HepG2 (cell line): ENCODE data around the gene STARD13. TPM values are rescaled to one million over a fixed set of nuclear protein-coding genes. Genes with fewer than 3 reads are reported as not detected.

Experiments
- ATAC-seq: fragments of 200-7000 bp; cut with Tn5 transposase; 3 replicates; pipeline ENCODE4 v1.9.1; 2020; ENCODE audit warnings: mild to moderate bottlenecking, moderate library complexity
- BruUV-seq: library from RNA; stranded (reverse); fragments of 400-500 nt; replicated peaks from 2 replicates; lab custom pipeline; 2021; lab: Mats Ljungman, UMichigan
- CTCF ChIA-PET: fragments of 300-600 bp; formaldehyde crosslinking; extraction: SDS; loops from one replicate; lab custom pipeline; 2021; ENCODE audit warnings: low total read pairs, inconsistent platforms, low intra/inter-chr PET ratio; lab: Yijun Ruan, JAX
- POLR2A ChIA-PET: fragments of 350-600 bp; sonication (Branson Sonifier 250); formaldehyde crosslinking; loops from one replicate; lab custom pipeline; 2020; ENCODE audit warnings: antibody characterized with exemption, inconsistent platforms; lab: Yijun Ruan, JAX
- DNase-seq: peaks from one replicate; pipeline ENCODE4 v3.0.0-alpha.2; 2015; ENCODE audit warnings: low spot score
- FAIRE-seq: peaks from 3 replicates; lab custom pipeline; 2011; peaks lifted over from hg19 to GRCh38; lab: Jason Lieb, UNC
- H2AFZ ChIP-seq: one replicate; pipeline ENCODE4 v1.6.1; 2011; ENCODE audit warnings: low read length, inconsistent platforms
- H3K27ac ChIP-seq: fragments of 300-600 bp; 3 replicates; pipeline ENCODE4 v1.8.0; 2011; ENCODE audit warnings: mixed run types, mild to moderate bottlenecking, mixed read lengths, low read length, inconsistent platforms; ENCODE audit not compliant: insufficient read depth; ENCODE audit errors: extremely low read length
- H3K27me3 ChIP-seq, 2 experiments: fragments of 200-600 bp in 1 of 2; 2 replicates in 1 of 2; 3 replicates in 1 of 2; pipeline versions ENCODE4 v1.6.0 to v1.8.0; 2011; ENCODE audit warnings: low read length in 2 of 2, mild to moderate bottlenecking in 2 of 2, moderate library complexity in 2 of 2, inconsistent platforms in 1 of 2; ENCODE audit not compliant: insufficient read depth in 2 of 2, control insufficient read depth in 1 of 2
- H3K36me3 ChIP-seq, 2 experiments: fragments of 200-600 bp in 1 of 2; replicated peaks in 1 of 2; 2 replicates in 1 of 2; 3 replicates in 1 of 2; pipeline versions ENCODE4 v1.5.1 to v1.8.0; 2011; ENCODE audit warnings: low read length in 2 of 2, inconsistent platforms in 1 of 2; ENCODE audit not compliant: insufficient read depth in 2 of 2, control insufficient read depth in 1 of 2
- H3K4me1 ChIP-seq: 2 replicates; pipeline ENCODE4 v1.5.1; 2012; ENCODE audit warnings: low read length, inconsistent platforms; ENCODE audit not compliant: insufficient read depth
- H3K4me2 ChIP-seq: 2 replicates; pipeline ENCODE4 v1.6.0; 2011; ENCODE audit warnings: low read depth, low read length, inconsistent platforms
- H3K4me3 ChIP-seq, 3 experiments: fragments of 200-600 bp in 1 of 3; sonication (generic), shearing (Covaris generic) in 1 of 3; replicated peaks in 1 of 3; 2 replicates each; pipeline ENCODE4 v1.5.1; 2011 to 2016; ENCODE audit warnings: low read length in 3 of 3, inconsistent platforms in 2 of 3, low read depth in 2 of 3, mild to moderate bottlenecking in 2 of 3, control low read depth in 1 of 3, mixed read lengths in 1 of 3; ENCODE audit not compliant: insufficient read depth in 1 of 3
- H3K79me2 ChIP-seq: one replicate; pipeline ENCODE4 v1.6.1; 2011; ENCODE audit warnings: low read length, inconsistent platforms; ENCODE audit not compliant: insufficient read depth
- H3K9ac ChIP-seq: 2 replicates; pipeline ENCODE4 v1.6.0; 2011; ENCODE audit warnings: mild to moderate bottlenecking, low read depth, low read length, inconsistent platforms; ENCODE audit not compliant: insufficient read depth
- H3K9me3 ChIP-seq: 2 replicates; pipeline ENCODE4 v1.5.1; 2012; ENCODE audit warnings: mild to moderate bottlenecking, low read length
- H4K20me1 ChIP-seq: 2 replicates; pipeline ENCODE4 v1.6.0; 2011; ENCODE audit warnings: inconsistent platforms, mild to moderate bottlenecking, low read length, moderate library complexity; ENCODE audit not compliant: insufficient read depth
- ATAD3A ChIP-seq: sonication (generic); formaldehyde crosslinking; IDR thresholded peaks from 2 replicates; pipeline ENCODE4 v1.4.0; 2020; ENCODE audit warnings: missing genetic modification reagents
- HNRNPL ChIP-seq: fragments of 200-400 bp; formaldehyde crosslinking; IDR thresholded peaks from 2 replicates; pipeline ENCODE4 v1.6.1; 2017; ENCODE audit warnings: mild to moderate bottlenecking, low read depth, low read length
- PHF5A ChIP-seq: IDR thresholded peaks from one replicate; pipeline ENCODE4 v1.6.1; 2018; ENCODE audit warnings: low read depth, missing genetic modification reagents; ENCODE audit not compliant: unreplicated experiment
- POLR2G ChIP-seq: fragments of 200-400 bp; formaldehyde crosslinking; IDR thresholded peaks from 2 replicates; pipeline ENCODE4 v1.6.1; 2018; ENCODE audit warnings: mild to moderate bottlenecking, low read depth, low read length, moderate library complexity
- PTBP1 ChIP-seq: fragments of 200-400 bp; formaldehyde crosslinking; IDR thresholded peaks from 2 replicates; pipeline ENCODE4 v1.6.1; 2018; ENCODE audit warnings: low read length, low read depth; ENCODE audit not compliant: poor library complexity, severe bottlenecking
- SRSF1 ChIP-seq: fragments of 200-400 bp; formaldehyde crosslinking; optimal IDR thresholded peaks from 2 replicates; pipeline ENCODE3; 2017; ENCODE audit warnings: mild to moderate bottlenecking, low read depth, low read length, moderate library complexity
- TP53 ChIP-seq: sonication (generic); formaldehyde crosslinking; conservative IDR thresholded peaks from 2 replicates; pipeline ENCODE4 v1.4.0; 2020; ENCODE audit warnings: missing genetic modification reagents
- ZNF326 ChIP-seq: sonication (generic); formaldehyde crosslinking; IDR thresholded peaks from 2 replicates; pipeline ENCODE4 v1.4.0; 2020; ENCODE audit warnings: missing genetic modification reagents, borderline replicate concordance
- ZNF468 ChIP-seq: sonication (generic); formaldehyde crosslinking; IDR thresholded peaks from 2 replicates; pipeline ENCODE4 v1.8.0; 2022; ENCODE audit warnings: mild to moderate bottlenecking, moderate library complexity, missing genetic modification reagents
- ZNF530 ChIP-seq: sonication (generic); formaldehyde crosslinking; IDR thresholded peaks from 2 replicates; pipeline ENCODE4 v1.5.0; 2020; ENCODE audit warnings: low read depth, mild to moderate bottlenecking, missing genetic modification reagents
- ZNF563 ChIP-seq: sonication (generic); formaldehyde crosslinking; IDR thresholded peaks from 2 replicates; pipeline ENCODE4 v1.8.0; 2022; ENCODE audit warnings: mild to moderate bottlenecking, moderate library complexity, missing genetic modification reagents
- ZNF619 ChIP-seq: sonication (generic); formaldehyde crosslinking; IDR thresholded peaks from 2 replicates; pipeline ENCODE4 v1.4.0; 2020; ENCODE audit warnings: mild to moderate bottlenecking, missing genetic modification reagents
- ZNF749 ChIP-seq: sonication (generic); formaldehyde crosslinking; IDR thresholded peaks from 2 replicates; pipeline ENCODE4 v1.8.0; 2022; ENCODE audit warnings: mild to moderate bottlenecking, missing genetic modification reagents, moderate library complexity, borderline replicate concordance
- WGBS: methylation state at CpG from one replicate; pipeline ENCODE4 v1.1.6; 2017; ENCODE audit warnings: low lambda C conversion rate; 5-methylcytosine and 5-hydroxymethylcytosine counted together
- in situ Hi-C: cut with HindIII; loops from 2 replicates; pipeline ENCODE4 v1.10.0; 2017; ENCODE audit warnings: low pct_unique_long_range_greater_than_20kb; ENCODE audit not compliant: extremely low pct_ligation_motif_present
- intact Hi-C: fragments of 100-400 bp; cut with micrococcal nuclease; formaldehyde crosslinking; loops from one replicate; pipeline ENCODE4 v1.10.0; 2022; ENCODE audit not compliant: unreplicated experiment
- polyA plus RNA-seq, 8 experiments: library from polyadenylated mRNA; depleted of rRNA in 3 of 8; stranded (reverse) in 7 of 8; unstranded in 1 of 8; fragments of >200 nt; fragmentation: Illumina TruSeq in 4 of 8; extraction: Trizol in 4 of 8; gene quantifications; 2 replicates each; pipeline versions ENCODE4 v1.2.1 to v1.2.3, GENCODE V29; 2011 to 2016; ENCODE audit warnings: low read depth in 4 of 8, missing spikeins in 1 of 8, mixed read lengths in 1 of 8; ENCODE audit not compliant: insufficient read depth in 1 of 8
- total RNA-seq, 5 experiments: library from RNA; depleted of rRNA; stranded (reverse); fragments of >200 nt; fragmentation: Illumina TruSeq; extraction: Trizol; gene quantifications; 2 replicates each; pipeline ENCODE4 v1.2.3, GENCODE V29; 2016; ENCODE audit warnings: low read depth in 1 of 5
- TF ChIP-seq, protein P1 (sequence below): sonication (generic); formaldehyde crosslinking; IDR thresholded peaks from 2 replicates; pipeline ENCODE4 v1.5.1; 2020; ENCODE audit warnings: mild to moderate bottlenecking, missing genetic modification reagents, borderline replicate concordance

STARD13 gene
- total and polyA plus RNA-seq, 2 of the 13 experiments (the other 11 are each of a cell fraction or from before 2014, with no cell fraction given) = 12.8 to 14.3 TPM

DNA sequence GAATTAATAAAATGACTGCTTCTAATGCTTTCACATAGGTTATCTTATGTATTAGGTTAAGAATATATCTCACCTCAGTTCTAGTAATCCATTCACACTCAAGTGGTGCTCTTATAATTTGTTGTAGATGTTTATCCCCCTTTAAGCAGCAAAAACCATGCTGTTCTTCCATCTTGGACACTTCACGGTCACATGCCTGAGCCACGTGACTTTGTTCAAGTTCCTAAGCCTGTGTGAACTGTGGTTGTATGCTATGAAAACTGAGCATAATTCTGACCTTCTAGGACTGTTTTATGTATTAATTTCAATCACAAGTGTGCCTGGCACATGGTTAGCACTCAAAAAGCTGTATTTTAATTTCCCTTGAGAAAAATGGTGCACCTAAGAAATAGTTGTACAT, 41.2 kb upstream of the STARD13 start (continued):
- TF ChIP-seq HNRNPL (no peak), PTBP1 (no peak), ZNF749 (no peak), ZNF563 (CRISPR knock-in tag) (no peak)
- TF ChIP-seq, protein P1, sequence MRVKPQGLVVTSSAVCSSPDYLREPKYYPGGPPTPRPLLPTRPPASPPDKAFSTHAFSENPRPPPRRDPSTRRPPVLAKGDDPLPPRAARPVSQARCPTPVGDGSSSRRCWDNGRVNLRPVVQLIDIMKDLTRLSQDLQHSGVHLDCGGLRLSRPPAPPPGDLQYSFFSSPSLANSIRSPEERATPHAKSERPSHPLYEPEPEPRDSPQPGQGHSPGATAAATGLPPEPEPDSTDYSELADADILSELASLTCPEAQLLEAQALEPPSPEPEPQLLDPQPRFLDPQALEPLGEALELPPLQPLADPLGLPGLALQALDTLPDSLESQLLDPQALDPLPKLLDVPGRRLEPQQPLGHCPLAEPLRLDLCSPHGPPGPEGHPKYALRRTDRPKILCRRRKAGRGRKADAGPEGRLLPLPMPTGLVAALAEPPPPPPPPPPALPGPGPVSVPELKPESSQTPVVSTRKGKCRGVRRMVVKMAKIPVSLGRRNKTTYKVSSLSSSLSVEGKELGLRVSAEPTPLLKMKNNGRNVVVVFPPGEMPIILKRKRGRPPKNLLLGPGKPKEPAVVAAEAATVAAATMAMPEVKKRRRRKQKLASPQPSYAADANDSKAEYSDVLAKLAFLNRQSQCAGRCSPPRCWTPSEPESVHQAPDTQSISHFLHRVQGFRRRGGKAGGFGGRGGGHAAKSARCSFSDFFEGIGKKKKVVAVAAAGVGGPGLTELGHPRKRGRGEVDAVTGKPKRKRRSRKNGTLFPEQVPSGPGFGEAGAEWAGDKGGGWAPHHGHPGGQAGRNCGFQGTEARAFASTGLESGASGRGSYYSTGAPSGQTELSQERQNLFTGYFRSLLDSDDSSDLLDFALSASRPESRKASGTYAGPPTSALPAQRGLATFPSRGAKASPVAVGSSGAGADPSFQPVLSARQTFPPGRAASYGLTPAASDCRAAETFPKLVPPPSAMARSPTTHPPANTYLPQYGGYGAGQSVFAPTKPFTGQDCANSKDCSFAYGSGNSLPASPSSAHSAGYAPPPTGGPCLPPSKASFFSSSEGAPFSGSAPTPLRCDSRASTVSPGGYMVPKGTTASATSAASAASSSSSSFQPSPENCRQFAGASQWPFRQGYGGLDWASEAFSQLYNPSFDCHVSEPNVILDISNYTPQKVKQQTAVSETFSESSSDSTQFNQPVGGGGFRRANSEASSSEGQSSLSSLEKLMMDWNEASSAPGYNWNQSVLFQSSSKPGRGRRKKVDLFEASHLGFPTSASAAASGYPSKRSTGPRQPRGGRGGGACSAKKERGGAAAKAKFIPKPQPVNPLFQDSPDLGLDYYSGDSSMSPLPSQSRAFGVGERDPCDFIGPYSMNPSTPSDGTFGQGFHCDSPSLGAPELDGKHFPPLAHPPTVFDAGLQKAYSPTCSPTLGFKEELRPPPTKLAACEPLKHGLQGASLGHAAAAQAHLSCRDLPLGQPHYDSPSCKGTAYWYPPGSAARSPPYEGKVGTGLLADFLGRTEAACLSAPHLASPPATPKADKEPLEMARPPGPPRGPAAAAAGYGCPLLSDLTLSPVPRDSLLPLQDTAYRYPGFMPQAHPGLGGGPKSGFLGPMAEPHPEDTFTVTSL (CRISPR knock-in tag) = no peak

DNA sequence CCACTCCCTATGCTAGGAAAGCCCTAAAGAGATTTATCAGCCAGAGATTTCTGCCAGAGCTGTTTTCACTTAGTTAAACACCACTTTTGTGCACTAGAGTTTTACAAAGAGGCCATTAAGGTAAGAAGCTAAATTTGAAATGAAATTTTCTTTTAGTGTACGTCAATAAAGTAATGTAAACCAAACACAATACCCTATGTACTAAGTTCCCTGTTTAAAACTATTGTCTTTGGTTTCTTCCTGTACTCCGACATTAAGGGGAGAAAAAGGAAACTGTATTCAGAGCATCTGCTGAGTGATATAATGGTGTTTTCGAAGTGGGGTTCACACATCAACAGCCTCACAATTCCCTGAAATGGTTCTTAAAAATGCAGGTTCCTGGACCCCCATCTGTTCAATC, 40.7 kb upstream of the STARD13 start:
- no peaks in the 10 kb centered on the region for H3K36me3 ChIP-seq
- intact Hi-C loops (no loop called here), in situ Hi-C loops (no loop called here)
- H2AFZ ChIP-seq = no peak overlapping the region
- no peak overlapping the region for H3K9ac ChIP-seq
- POLR2A ChIA-PET = no interaction called here
- H3K9me3 ChIP-seq = no peaks in the 10 kb centered on the region
- no peak overlapping the region for H3K4me3 ChIP-seq
- TF ChIP-seq ATAD3A (CRISPR knock-in tag) (no peak), ZNF530 (CRISPR knock-in tag) (no peak), ZNF619 (CRISPR knock-in tag) (no peak), ZNF468 (CRISPR knock-in tag) (no peak), SRSF1 (no peak), ZNF326 (CRISPR knock-in tag) (no peak), POLR2G (no peak), TP53 (CRISPR knock-in tag) (no peak), PHF5A (no peak)
- 97% methylated on average over 3 of the region's 3 CpGs for WGBS
- no peak for DNase-seq
- H3K79me2 ChIP-seq = no peaks in the 10 kb centered on the region
- no peak overlapping the region for H3K4me2 ChIP-seq
- no peak for ATAC-seq
- no TSS peak for BruUV-seq
- CTCF ChIA-PET = no interaction called here
- no peaks in the 10 kb centered on the region for H3K4me1 ChIP-seq
- no peaks in the 10 kb centered on the region for H4K20me1 ChIP-seq
- H3K27me3 ChIP-seq = no peaks in the 10 kb centered on the region
- no peak for FAIRE-seq
- no peak overlapping the region for H3K27ac ChIP-seq
